Measurements from ENCODE around the gene IPP. TPM values are rescaled to one million over a fixed set of nuclear protein-coding genes. Genes with fewer than 3 reads are reported as not detected.
"Not testable (repeated sequence)": the region's sequence is repeated elsewhere in the genome, so short reads cannot be mapped to it uniquely, and the experiment has no call there.

Gene IPP
- total RNA-seq, 2 donors from 2014 or later = 7.2 to 8.2 TPM

DNA sequence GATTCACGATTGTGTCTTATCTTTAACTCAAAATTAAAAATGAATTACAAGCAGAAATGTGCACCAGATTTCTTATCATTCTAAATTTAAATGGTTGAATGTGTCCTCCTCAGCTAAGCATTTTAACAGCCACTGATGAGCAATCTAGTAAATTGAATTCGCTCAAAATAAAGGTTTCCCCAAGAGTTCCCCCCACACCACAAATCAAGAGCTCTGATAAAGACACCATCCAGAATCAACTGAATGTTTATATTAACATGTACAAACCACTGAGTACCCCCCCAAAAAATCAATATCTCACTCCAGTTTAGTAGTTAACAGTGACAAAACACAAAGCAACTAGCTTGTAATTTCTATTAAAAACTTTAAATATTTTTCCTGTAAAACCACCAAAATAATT lies 66.1 kb downstream of the IPP start:
- Histone ChIP-seq H3K36me3 (no peaks in the 10 kb centered on the region), H3K27ac (no peak overlapping the region), H3K4me3 (peak overlapping the region in 1 of 2 donors; percentile 88), H3K27me3 (no peaks in the 10 kb centered on the region), H3K4me1 (peaks cover 0 to 54% of the 10 kb centered on the region in 2 donors), H3K9me3 (no peaks in the 10 kb centered on the region)
- TF ChIP-seq, protein P1, sequence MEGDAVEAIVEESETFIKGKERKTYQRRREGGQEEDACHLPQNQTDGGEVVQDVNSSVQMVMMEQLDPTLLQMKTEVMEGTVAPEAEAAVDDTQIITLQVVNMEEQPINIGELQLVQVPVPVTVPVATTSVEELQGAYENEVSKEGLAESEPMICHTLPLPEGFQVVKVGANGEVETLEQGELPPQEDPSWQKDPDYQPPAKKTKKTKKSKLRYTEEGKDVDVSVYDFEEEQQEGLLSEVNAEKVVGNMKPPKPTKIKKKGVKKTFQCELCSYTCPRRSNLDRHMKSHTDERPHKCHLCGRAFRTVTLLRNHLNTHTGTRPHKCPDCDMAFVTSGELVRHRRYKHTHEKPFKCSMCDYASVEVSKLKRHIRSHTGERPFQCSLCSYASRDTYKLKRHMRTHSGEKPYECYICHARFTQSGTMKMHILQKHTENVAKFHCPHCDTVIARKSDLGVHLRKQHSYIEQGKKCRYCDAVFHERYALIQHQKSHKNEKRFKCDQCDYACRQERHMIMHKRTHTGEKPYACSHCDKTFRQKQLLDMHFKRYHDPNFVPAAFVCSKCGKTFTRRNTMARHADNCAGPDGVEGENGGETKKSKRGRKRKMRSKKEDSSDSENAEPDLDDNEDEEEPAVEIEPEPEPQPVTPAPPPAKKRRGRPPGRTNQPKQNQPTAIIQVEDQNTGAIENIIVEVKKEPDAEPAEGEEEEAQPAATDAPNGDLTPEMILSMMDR (IDR thresholded peaks at IDR 0.05) = no peak
- DNase-seq (ENCODE audit: low spot score) = no peak

DNA sequence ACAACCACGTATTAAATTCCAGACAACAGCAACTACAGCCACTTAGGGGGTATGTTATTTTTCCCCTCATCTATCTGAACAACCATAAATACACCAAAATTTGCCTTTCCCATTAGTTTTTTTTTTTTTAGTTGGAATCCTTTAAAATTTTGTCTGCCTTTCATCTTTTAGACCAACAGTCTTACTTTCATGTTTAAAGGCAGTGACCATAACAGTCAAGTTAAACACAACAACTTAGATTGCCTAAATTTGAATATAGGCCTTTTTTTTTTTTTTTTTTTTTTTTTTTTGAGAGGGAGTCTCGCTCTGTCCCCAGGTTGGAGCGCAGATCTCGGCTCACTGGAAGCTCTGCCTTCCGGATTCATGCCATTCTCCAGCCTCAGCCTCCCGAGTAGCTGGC lies 67.5 kb downstream of the IPP start:
- Histone ChIP-seq H3K4me3 (no peak overlapping the region), H3K27ac (no peak overlapping the region), H3K36me3 (no peaks in the 10 kb centered on the region), H3K4me1 (peaks cover 0 to 58% of the 10 kb centered on the region in 2 donors), H3K9me3 (no peaks in the 10 kb centered on the region), H3K27me3 (no peaks in the 10 kb centered on the region)
- DNase-seq (ENCODE audit: low spot score) = no peak
- TF ChIP-seq, protein P1 (IDR thresholded peaks at IDR 0.05) = no peak

DNA sequence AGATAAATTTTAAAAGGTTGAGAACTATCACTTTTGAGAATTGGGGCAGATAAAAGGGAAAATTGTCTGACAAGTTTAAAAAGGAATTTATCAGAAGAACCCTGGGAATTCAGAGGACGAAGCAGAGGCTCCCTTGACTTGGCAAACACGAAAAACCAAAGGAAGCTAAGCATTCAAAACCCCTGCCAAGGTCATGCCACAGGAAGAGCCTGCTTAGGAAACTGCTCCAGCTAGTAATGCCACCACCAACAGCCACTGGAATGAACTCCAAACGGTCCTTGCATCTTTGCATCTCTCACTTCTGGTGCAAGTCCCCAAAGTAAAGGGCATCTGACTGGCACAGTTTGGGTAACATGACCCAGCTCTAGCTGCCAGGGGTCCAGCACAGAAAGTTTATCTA lies 71.3 kb downstream of the IPP start:
- no peak overlapping the region for H3K4me3 ChIP-seq
- TF ChIP-seq, protein P1 (IDR thresholded peaks at IDR 0.05) = no peak
- peak overlapping the region; percentile 44 to 77 for H3K27ac ChIP-seq
- no peak for DNase-seq (ENCODE audit: low spot score)
- no peaks in the 10 kb centered on the region for H3K27me3 ChIP-seq
- H3K4me1 ChIP-seq = peaks cover 2 to 74% of the 10 kb centered on the region in 2 donors
- no peaks in the 10 kb centered on the region for H3K9me3 ChIP-seq
- no peaks in the 10 kb centered on the region for H3K36me3 ChIP-seq

DNA sequence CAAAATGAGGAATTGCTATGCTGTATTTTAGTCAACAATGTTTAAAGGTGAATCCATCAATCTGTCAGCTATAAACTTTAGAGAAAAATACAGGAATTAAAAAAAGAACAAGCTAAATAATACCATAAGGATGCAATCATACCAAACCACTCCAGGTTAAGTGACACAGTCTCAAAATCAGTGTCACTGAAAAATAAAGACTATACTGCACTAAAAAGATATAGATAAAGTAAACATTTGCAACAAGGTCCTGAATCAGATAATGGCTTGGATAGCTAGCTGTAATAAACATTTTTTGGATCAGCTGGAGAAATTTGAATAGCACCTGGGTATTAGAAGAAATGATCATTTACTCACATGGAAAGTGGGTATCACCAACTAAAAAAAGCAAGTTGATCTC lies 72.0 kb downstream of the IPP start:
- H3K9me3 ChIP-seq = no peaks in the 10 kb centered on the region
- peaks cover 2 to 76% of the 10 kb centered on the region in 2 donors for H3K4me1 ChIP-seq
- TF ChIP-seq, protein P1 (IDR thresholded peaks at IDR 0.05) = no peak
- no peaks in the 10 kb centered on the region for H3K36me3 ChIP-seq
- no peak for DNase-seq (ENCODE audit: low spot score)
- no peak overlapping the region for H3K4me3 ChIP-seq
- no peaks in the 10 kb centered on the region for H3K27me3 ChIP-seq
- peak overlapping the region; percentile 44 to 77 for H3K27ac ChIP-seq

DNA sequence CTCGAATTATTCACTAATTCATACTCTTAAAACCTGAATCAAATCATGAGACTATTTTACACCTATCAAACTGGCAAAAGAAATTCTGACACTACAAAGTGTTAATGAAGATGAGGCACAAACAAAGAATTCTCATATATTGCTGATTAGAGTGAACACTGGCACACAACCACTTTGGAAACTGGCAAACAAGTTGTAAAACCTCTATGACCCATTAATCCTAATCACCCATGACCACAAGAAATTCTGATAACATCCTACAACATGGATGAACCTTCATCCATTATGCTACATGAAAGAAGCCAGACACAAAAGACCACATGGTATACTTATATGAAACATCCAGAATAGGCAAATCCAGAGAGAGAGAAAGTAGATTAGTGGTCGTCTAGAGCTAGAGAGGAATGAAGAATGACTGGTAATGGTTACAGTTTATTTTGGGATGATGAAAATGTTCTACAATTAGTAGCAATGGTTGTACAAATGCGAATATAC lies 72.7 kb downstream of the IPP start:
- H3K27ac ChIP-seq = peak overlapping the region in 1 of 2 donors; percentile 77
- H3K4me1 ChIP-seq = peaks cover 2 to 80% of the 10 kb centered on the region in 2 donors

DNA sequence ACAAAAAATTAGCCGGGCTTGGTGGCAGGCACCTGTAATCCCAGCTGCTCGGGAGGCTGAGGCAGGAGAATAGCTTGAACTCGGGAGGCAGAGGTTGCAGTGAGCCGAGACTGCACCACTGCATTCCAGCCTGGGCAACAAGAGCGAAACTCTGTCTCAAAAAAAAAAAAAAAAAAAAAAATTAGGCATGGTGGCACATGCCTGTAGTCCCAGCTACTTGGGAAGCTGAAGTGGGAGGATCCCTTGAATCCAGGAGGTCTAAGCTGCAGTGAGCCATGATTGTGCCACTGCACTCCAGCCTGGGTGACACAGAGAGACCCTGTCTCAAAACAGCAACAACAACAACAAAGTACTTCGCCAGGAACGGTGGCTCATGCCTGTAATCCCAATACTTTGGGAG lies 73.9 kb downstream of the IPP start:
- Histone ChIP-seq H3K4me1 (peaks cover 2 to 80% of the 10 kb centered on the region in 2 donors), H3K27ac (peak overlapping the region; percentile 5 to 77)

More for the DNA sequence above, 72.7 kb downstream of the IPP start:
- H3K27me3 ChIP-seq = no peaks in the 10 kb centered on the region
- H3K36me3 ChIP-seq = no peaks in the 10 kb centered on the region
- TF ChIP-seq, protein P1 (IDR thresholded peaks at IDR 0.05) = no peak
- DNase-seq (ENCODE audit: low spot score) = no peak
- H3K9me3 ChIP-seq = no peaks in the 10 kb centered on the region
- H3K4me3 ChIP-seq = no peak overlapping the region

More for the DNA sequence above, 73.9 kb downstream of the IPP start:
- H3K27me3 ChIP-seq; H3K4me3 ChIP-seq; H3K9me3 ChIP-seq; DNase-seq (ENCODE audit: low spot score); H3K36me3 ChIP-seq: not testable (repeated sequence)

Data from right atrium auricular region (tissue), 2 donors.